ENCODE measurements around the gene CLCN7. TPM values are rescaled to one million over a fixed set of nuclear protein-coding genes. Genes with fewer than 3 reads are reported as not detected.

The CLCN7 gene
- polyA plus RNA-seq, 2 donors, result 18.7 to 33.1 TPM

DNA sequence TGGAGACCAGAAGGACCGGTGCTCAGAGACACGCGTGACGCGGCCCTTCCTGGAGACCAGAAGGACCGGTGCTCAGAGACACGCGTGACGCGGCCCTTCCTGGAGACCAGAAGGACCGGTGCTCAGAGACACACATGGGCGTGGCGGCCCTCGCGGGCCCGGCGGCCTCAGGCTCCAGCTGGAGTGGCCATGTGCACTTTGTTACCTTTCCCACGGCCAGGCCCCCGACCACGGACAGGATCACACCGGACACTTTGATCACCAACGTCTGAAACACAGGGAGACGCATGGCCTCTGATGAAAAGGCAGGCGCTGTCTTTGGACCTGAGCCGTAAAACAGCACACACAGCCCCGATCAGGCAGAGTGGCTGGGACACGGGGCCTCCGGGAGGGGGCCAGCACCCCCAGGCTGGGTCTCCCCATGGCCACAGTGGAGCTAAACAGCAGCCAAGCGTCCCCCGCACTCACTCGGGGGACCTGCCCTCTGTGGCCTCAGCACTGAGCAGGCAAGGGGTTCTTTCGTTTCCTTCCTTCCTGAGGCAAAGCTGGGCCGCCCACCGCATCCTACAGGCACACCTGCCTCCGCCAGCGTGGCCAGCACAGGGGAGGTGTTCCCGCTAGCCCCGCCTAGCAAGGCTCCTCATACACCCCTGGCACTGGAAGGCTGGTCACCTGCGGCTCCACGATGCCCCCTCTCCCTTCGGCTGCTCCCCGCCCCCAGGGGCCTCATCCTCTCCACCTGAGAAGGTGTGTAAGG is 17.2 kb downstream of the CLCN7 start:
- WGBS, 2 donors, result 90% methylated on average over 42 of the region's 42 CpGs
- H3K36me3 ChIP-seq (ENCODE audit: control insufficient read depth in 2 of 2, insufficient read depth in 2 of 2, low read length in 1 of 2), result peaks cover 16 to 58% of the 10 kb centered on the region in 2 donors
- no peaks in the 10 kb centered on the region for H3K9me3 ChIP-seq (ENCODE audit: control insufficient read depth in 2 of 2, insufficient read depth in 1 of 2, low read depth in 1 of 2, low read length in 1 of 2)
- no peak overlapping the region for H3K4me3 ChIP-seq (ENCODE audit: low read depth in 1 of 2, low read length in 2 of 2)
- no peaks in the 10 kb centered on the region for H3K4me1 ChIP-seq (ENCODE audit: control insufficient read depth in 2 of 2, insufficient read depth in 2 of 2, low read length in 1 of 2)
- no peak overlapping the region for H3K27ac ChIP-seq (ENCODE audit: low read depth in 2 of 2, low read length in 1 of 2)
- H3K27me3 ChIP-seq (ENCODE audit: control insufficient read depth in 1 of 2, insufficient read depth in 2 of 2, low read length in 2 of 2), result no peaks in the 10 kb centered on the region

DNA sequence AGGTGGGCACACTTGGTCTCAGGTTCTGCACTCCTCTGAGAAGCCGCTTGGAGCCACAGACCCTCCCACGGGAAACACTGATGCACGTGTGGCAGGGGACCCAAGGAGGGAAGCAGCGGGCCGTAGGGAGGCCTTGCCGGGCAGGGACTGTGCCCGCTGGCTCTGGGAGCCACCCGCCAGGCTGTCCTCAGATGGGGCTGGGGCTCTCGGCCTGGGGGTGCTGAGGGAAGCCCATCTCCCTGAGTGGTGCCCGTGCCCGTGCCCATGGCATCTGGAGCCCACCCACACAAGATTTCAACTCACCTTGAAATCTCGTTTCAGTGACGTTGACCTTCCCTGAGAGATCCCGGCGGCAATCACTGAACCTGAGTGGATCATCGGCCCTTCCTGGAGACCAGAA is 17.9 kb downstream of the CLCN7 start:
- Histone ChIP-seq H3K27me3 (ENCODE audit: control insufficient read depth in 1 of 2, insufficient read depth in 2 of 2, low read length in 2 of 2) (no peaks in the 10 kb centered on the region), H3K27ac (ENCODE audit: low read depth in 2 of 2, low read length in 1 of 2) (no peak overlapping the region), H3K4me3 (ENCODE audit: low read depth in 1 of 2, low read length in 2 of 2) (no peak overlapping the region), H3K4me1 (ENCODE audit: control insufficient read depth in 2 of 2, insufficient read depth in 2 of 2, low read length in 1 of 2) (no peaks in the 10 kb centered on the region), H3K36me3 (ENCODE audit: control insufficient read depth in 2 of 2, insufficient read depth in 2 of 2, low read length in 1 of 2) (peaks cover 16 to 65% of the 10 kb centered on the region in 2 donors), H3K9me3 (ENCODE audit: control insufficient read depth in 2 of 2, insufficient read depth in 1 of 2, low read depth in 1 of 2, low read length in 1 of 2) (no peaks in the 10 kb centered on the region)
- WGBS, 2 donors, result 91 to 94% methylated on average over 16 of the region's 16 CpGs

DNA sequence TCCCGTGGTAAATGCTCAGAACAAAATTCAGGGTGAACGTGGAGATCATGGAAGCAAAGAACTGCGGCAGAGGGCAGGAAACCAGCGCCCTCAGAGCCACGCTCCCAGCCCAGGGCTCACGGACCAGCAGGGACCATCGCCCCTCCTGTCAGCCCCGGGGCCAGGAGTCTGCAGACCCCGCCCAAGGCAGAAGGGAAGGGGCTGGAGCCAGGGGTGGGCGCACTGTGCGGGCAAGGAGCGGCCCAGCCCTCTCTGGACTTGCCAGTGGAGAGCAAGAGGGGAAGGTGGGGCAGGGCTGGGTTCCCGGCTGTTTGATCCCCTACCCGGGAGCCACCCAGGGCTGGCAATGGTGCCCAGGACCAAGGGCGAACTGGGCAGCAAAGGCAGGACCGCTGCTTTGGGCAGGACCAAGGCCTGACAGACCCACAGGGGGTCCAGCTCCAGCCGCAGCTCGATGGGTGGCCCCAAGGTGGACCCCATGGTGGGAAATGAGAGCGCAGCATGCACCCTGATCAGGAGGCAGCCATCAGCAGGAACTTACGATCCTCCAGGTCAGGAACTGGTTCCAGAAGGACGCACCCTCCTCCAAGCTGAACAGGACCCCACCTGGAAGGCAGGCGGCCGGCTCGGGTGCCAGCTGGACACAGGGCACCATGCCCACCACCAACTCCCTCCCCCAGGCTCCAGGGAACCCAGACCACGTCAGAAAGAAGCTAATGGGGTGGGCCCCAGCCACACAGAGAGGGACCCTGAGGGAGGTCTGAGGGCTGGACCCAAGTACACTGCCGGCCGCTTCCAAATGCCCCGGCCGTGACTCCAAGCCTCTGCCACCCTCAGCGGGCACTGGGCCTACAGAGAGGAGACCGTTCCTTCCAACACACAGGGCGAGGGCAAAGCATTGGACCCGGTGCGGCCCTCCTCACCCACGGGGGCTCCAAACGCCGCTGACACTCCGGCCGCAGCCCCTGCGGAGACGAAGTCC is 19.3 kb downstream of the CLCN7 start:
- H3K27me3 ChIP-seq (ENCODE audit: control insufficient read depth in 1 of 2, insufficient read depth in 2 of 2, low read length in 2 of 2), result no peaks in the 10 kb centered on the region
- 93% methylated on average over 41 of the region's 41 CpGs for WGBS, 2 donors
- peaks cover 13 to 65% of the 10 kb centered on the region in 2 donors for H3K36me3 ChIP-seq (ENCODE audit: control insufficient read depth in 2 of 2, insufficient read depth in 2 of 2, low read length in 1 of 2)
- H3K27ac ChIP-seq (ENCODE audit: low read depth in 2 of 2, low read length in 1 of 2), result no peak overlapping the region
- H3K4me3 ChIP-seq (ENCODE audit: low read depth in 1 of 2, low read length in 2 of 2), result no peak overlapping the region
- H3K4me1 ChIP-seq (ENCODE audit: control insufficient read depth in 2 of 2, insufficient read depth in 2 of 2, low read length in 1 of 2), result no peaks in the 10 kb centered on the region
- H3K9me3 ChIP-seq (ENCODE audit: control insufficient read depth in 2 of 2, insufficient read depth in 1 of 2, low read depth in 1 of 2, low read length in 1 of 2), result no peaks in the 10 kb centered on the region

DNA sequence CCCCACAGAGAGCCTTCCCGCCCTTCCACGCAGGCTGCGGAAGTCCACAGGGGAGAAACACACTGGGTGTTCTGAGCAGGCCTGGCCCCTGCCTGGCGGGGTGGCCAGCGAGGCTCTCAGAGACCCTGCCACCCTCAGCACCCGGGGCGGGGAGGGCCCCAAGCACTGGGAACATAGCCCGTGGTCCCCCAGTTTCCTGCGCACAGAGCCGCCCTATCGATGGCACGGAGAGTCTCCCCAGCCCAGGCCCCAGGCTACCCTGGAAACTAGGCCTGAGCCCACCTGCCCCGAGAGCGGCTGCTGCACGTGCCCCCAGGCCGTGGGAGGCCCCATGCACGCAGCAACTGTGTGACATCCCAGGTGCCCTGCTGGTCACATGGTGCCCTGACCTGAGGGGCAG is 20.3 kb downstream of the CLCN7 start:
- Histone ChIP-seq H3K9me3 (ENCODE audit: control insufficient read depth in 2 of 2, insufficient read depth in 1 of 2, low read depth in 1 of 2, low read length in 1 of 2) (no peaks in the 10 kb centered on the region), H3K36me3 (ENCODE audit: control insufficient read depth in 2 of 2, insufficient read depth in 2 of 2, low read length in 1 of 2) (peaks cover 10 to 65% of the 10 kb centered on the region in 2 donors), H3K27me3 (ENCODE audit: control insufficient read depth in 1 of 2, insufficient read depth in 2 of 2, low read length in 2 of 2) (no peaks in the 10 kb centered on the region), H3K4me1 (ENCODE audit: control insufficient read depth in 2 of 2, insufficient read depth in 2 of 2, low read length in 1 of 2) (no peaks in the 10 kb centered on the region), H3K27ac (ENCODE audit: low read depth in 2 of 2, low read length in 1 of 2) (no peak overlapping the region), H3K4me3 (ENCODE audit: low read depth in 1 of 2, low read length in 2 of 2) (no peak overlapping the region)
- 91 to 92% methylated on average over 17 of the region's 17 CpGs for WGBS, 2 donors

DNA sequence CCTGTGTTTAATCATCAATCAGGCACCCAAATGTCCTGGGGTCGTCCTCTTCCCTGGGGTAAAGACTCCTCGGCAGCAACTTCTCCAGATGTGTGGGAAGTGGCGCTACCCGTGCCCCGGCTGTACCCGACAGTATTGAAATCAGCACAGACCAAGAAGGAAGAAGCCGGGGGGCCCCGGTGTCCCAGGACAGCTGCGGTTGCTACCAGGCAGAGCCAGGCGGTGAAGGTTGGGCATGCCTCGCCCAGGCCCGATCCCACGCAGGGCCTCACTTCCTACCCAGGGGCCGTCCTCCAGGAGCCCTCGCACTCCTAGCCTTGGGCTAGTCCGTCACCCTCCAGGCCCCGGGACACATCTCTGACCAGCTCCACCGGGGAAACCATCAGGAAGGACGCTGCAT is 21.5 kb downstream of the CLCN7 start:
- peaks cover 5 to 74% of the 10 kb centered on the region in 2 donors for H3K36me3 ChIP-seq (ENCODE audit: control insufficient read depth in 2 of 2, insufficient read depth in 2 of 2, low read length in 1 of 2)
- H3K4me3 ChIP-seq (ENCODE audit: low read depth in 1 of 2, low read length in 2 of 2), result no peak overlapping the region
- no peak overlapping the region for H3K27ac ChIP-seq (ENCODE audit: low read depth in 2 of 2, low read length in 1 of 2)
- WGBS, 2 donors, result 93 to 94% methylated on average over 19 of the region's 19 CpGs
- H3K9me3 ChIP-seq (ENCODE audit: control insufficient read depth in 2 of 2, insufficient read depth in 1 of 2, low read depth in 1 of 2, low read length in 1 of 2), result no peaks in the 10 kb centered on the region
- H3K4me1 ChIP-seq (ENCODE audit: control insufficient read depth in 2 of 2, insufficient read depth in 2 of 2, low read length in 1 of 2), result no peaks in the 10 kb centered on the region
- H3K27me3 ChIP-seq (ENCODE audit: control insufficient read depth in 1 of 2, insufficient read depth in 2 of 2, low read length in 2 of 2), result no peaks in the 10 kb centered on the region

DNA sequence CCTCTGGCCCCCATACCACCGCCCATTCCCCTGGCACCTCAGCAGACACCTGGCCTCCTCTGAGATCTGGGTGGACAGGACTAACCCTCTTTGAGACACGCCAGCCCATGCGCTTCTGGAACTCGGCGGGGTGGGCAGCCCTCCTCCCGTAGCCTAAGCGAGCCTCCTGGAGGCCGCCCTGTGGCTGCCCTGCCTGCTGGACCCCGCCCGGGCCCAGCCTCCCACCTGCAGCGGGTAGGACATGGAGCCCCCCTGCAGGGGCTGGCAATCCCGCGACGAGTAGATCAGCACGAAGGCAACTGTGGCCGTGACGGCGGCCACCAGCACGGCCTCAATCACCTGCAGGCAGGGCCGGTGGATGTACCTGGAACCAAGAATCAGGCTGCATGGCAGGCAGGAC is 22.3 kb downstream of the CLCN7 start:
- 93 to 94% methylated on average over 20 of the region's 20 CpGs for WGBS, 2 donors
- Histone ChIP-seq H3K27me3 (ENCODE audit: control insufficient read depth in 1 of 2, insufficient read depth in 2 of 2, low read length in 2 of 2) (no peaks in the 10 kb centered on the region), H3K4me3 (ENCODE audit: low read depth in 1 of 2, low read length in 2 of 2) (no peak overlapping the region), H3K27ac (ENCODE audit: low read depth in 2 of 2, low read length in 1 of 2) (no peak overlapping the region), H3K4me1 (ENCODE audit: control insufficient read depth in 2 of 2, insufficient read depth in 2 of 2, low read length in 1 of 2) (no peaks in the 10 kb centered on the region), H3K9me3 (ENCODE audit: control insufficient read depth in 2 of 2, insufficient read depth in 1 of 2, low read depth in 1 of 2, low read length in 1 of 2) (no peaks in the 10 kb centered on the region), H3K36me3 (ENCODE audit: control insufficient read depth in 2 of 2, insufficient read depth in 2 of 2, low read length in 1 of 2) (peaks cover 6 to 78% of the 10 kb centered on the region in 2 donors)

DNA sequence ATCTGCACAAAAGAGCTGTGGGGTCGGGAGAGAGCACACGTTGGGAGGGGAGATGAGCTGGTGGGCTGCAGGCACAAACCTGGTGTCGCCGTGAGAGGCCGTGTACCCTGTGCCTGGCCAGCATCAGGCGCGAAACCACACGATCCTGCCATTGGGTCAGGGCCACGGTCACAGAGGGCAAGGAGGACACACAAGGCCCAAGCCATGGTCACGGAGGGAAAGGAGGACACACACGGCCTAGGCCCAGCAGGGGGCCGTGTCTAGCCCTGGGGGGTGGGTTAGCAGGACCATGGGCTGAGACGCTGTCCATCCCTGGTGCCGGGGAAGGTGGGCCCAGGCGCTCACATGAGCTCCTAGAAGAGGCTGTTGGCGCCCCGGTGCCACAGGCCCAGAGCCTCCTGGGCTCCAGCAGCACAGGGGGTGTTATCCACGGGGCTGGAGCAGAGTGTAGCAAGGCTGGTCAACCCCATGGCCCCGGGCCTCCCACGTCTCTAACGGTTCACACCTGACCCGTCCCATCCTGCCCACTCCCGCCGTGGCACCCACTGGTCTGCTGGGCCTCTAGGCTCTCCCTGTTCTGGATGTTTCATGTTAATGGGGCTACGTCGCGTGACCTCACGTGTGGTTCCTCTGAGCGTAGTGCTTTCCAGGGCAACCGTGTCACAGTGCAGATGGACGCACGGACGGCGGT is 23.0 kb downstream of the CLCN7 start:
- WGBS, 2 donors, result 94 to 96% methylated on average over 33 to 34 of the region's 34 CpGs
- no peak overlapping the region for H3K4me3 ChIP-seq (ENCODE audit: low read depth in 1 of 2, low read length in 2 of 2)
- H3K4me1 ChIP-seq (ENCODE audit: control insufficient read depth in 2 of 2, insufficient read depth in 2 of 2, low read length in 1 of 2), result no peaks in the 10 kb centered on the region
- peaks cover 8 to 78% of the 10 kb centered on the region in 2 donors for H3K36me3 ChIP-seq (ENCODE audit: control insufficient read depth in 2 of 2, insufficient read depth in 2 of 2, low read length in 1 of 2)
- no peak overlapping the region for H3K27ac ChIP-seq (ENCODE audit: low read depth in 2 of 2, low read length in 1 of 2)
- H3K9me3 ChIP-seq (ENCODE audit: control insufficient read depth in 2 of 2, insufficient read depth in 1 of 2, low read depth in 1 of 2, low read length in 1 of 2), result no peaks in the 10 kb centered on the region
- H3K27me3 ChIP-seq (ENCODE audit: control insufficient read depth in 1 of 2, insufficient read depth in 2 of 2, low read length in 2 of 2), result no peaks in the 10 kb centered on the region

DNA sequence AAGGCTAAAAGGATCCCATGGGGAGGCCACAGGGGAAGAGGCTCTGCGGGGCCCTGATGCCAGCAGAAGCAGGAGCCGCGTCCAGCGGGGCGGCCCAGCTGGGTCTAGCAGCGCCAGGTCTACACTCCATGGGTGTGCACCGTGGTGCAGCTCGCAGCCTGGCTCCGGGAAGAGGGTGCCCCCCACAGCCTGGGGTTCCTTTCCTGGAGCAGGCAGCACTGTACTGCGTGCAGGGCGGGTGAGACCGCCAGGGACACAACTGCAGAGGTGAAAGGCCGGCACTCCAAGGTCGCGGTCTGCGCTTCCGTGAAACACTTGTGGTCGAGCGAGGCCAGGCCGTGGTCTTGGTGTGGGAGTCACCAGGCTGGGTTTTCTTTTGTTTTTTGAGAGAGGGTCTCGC is 24.0 kb downstream of the CLCN7 start:
- no peaks in the 10 kb centered on the region for H3K4me1 ChIP-seq (ENCODE audit: control insufficient read depth in 2 of 2, insufficient read depth in 2 of 2, low read length in 1 of 2)
- H3K36me3 ChIP-seq (ENCODE audit: control insufficient read depth in 2 of 2, insufficient read depth in 2 of 2, low read length in 1 of 2), result peaks cover 8 to 82% of the 10 kb centered on the region in 2 donors
- H3K9me3 ChIP-seq (ENCODE audit: control insufficient read depth in 2 of 2, insufficient read depth in 1 of 2, low read depth in 1 of 2, low read length in 1 of 2), result no peaks in the 10 kb centered on the region
- no peaks in the 10 kb centered on the region for H3K27me3 ChIP-seq (ENCODE audit: control insufficient read depth in 1 of 2, insufficient read depth in 2 of 2, low read length in 2 of 2)
- H3K4me3 ChIP-seq (ENCODE audit: low read depth in 1 of 2, low read length in 2 of 2), result no peak overlapping the region
- H3K27ac ChIP-seq (ENCODE audit: low read depth in 2 of 2, low read length in 1 of 2), result no peak overlapping the region
- 95 to 96% methylated on average over 21 of the region's 21 CpGs for WGBS, 2 donors

DNA sequence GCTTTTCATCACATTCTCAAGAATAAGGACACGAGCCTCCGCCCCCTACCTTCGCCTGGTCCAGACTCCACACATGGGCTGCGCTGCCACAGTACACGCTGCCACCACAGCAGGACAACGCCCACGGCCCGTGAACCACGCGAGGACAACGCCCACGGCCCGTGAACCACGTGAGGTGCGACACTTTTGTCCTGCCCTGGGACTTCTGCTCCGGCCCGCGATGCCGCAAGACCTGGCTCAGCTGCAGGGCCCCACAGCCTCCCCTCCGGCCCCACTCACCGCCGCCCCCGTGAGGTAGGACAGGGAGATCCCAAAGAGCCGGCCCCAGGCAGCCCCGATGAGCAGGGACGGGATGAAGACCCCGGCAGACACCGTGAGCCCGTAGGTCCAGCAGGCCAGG is 24.6 kb downstream of the CLCN7 start:
- H3K27me3 ChIP-seq (ENCODE audit: control insufficient read depth in 1 of 2, insufficient read depth in 2 of 2, low read length in 2 of 2), result no peaks in the 10 kb centered on the region
- WGBS, 2 donors, result 89 to 90% methylated on average over 29 of the region's 29 CpGs
- H3K4me1 ChIP-seq (ENCODE audit: control insufficient read depth in 2 of 2, insufficient read depth in 2 of 2, low read length in 1 of 2), result no peaks in the 10 kb centered on the region
- H3K36me3 ChIP-seq (ENCODE audit: control insufficient read depth in 2 of 2, insufficient read depth in 2 of 2, low read length in 1 of 2), result peaks cover 8 to 77% of the 10 kb centered on the region in 2 donors
- no peak overlapping the region for H3K27ac ChIP-seq (ENCODE audit: low read depth in 2 of 2, low read length in 1 of 2)
- no peaks in the 10 kb centered on the region for H3K9me3 ChIP-seq (ENCODE audit: control insufficient read depth in 2 of 2, insufficient read depth in 1 of 2, low read depth in 1 of 2, low read length in 1 of 2)
- H3K4me3 ChIP-seq (ENCODE audit: low read depth in 1 of 2, low read length in 2 of 2), result no peak overlapping the region
